Activated CD8-positive, alpha-beta memory T cell treated with anti-CD3 and anti-CD28 coated beads, Interleukin-2, amount 50 U/mL, for 1 hour (primary cell): Measurements from ENCODE around the gene VSTM4.

Experiments used
- DNase-seq: peaks from one replicate; pipeline ENCODE4 v3.0.0-alpha.2; 2020; ENCODE audit errors: extremely low read depth

VSTM4 gene

DNA sequence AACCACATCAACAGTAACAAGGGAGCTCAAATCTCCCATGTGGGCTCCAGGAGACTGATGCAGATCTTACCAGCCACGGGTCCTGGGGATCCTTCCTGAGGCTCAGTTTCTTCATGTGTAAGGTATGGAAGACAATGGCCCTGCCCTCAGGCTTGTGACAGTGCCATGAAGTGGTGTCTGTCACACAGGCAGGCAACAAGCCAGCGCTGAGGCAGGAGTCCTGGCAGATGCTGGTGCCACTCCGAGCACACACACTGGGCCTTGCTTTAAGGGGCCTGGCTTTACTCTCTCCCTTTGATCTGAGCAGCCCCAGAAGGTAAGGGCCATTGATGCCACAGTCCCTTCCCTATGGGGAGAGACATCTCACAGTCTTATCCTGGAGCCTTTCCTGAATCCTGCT, 147.3 kb downstream of the VSTM4 start:
- DNase-seq = no peak

DNA sequence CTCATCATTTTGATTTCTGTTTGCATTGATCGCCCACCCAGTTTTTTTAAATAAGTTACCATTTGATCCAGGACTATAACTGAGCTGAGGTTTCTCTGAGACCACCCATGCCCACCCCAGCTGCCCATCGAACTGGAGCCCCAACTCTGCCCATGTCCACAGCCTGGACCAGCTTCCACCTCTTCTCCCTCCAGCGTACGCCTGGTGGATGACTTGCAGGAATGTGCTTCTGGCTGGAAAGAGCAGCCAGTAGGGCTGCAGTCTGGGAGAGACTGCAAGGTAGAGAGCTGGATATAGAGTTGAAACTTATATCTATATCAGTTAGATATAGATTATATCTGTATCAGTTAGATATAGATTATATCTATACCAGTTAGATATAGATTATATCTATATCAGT, 149.9 kb downstream of the VSTM4 start:
- no peak for DNase-seq
